Endodermal cell (in vitro differentiated cells): Measurements from ENCODE around the gene CTIF. TPM values are rescaled to one million over a fixed set of nuclear protein-coding genes. Genes with fewer than 3 reads are reported as not detected.

ENCODE experiments used
- DNase-seq: peaks from one replicate; pipeline ENCODE4 v3.0.0-alpha.2; 2017
- H3K27ac ChIP-seq: 2 replicates; pipeline ENCODE4 v1.5.1; 2013; ENCODE audit warnings: mild to moderate bottlenecking, low read depth, low read length, moderate library complexity
- H3K27me3 ChIP-seq: 2 replicates; pipeline ENCODE4 v1.6.1; 2013; ENCODE audit warnings: mild to moderate bottlenecking, low read length, moderate library complexity; ENCODE audit not compliant: insufficient read depth, control insufficient read depth, poor library complexity, severe bottlenecking
- H3K36me3 ChIP-seq: 2 replicates; pipeline ENCODE4 v1.7.0; 2013; ENCODE audit warnings: mild to moderate bottlenecking, low read length, moderate library complexity; ENCODE audit not compliant: control insufficient read depth, insufficient read depth
- H3K4me1 ChIP-seq: one replicate; pipeline ENCODE4 v1.7.0; 2013; ENCODE audit warnings: low read length; ENCODE audit not compliant: control insufficient read depth, insufficient read depth
- H3K4me3 ChIP-seq: 2 replicates; pipeline ENCODE4 v1.5.1; 2013; ENCODE audit warnings: mild to moderate bottlenecking, low read length, moderate library complexity
- H3K9ac ChIP-seq: 2 replicates; pipeline ENCODE4 v1.6.1; 2013; ENCODE audit warnings: mild to moderate bottlenecking, low read length, moderate library complexity; ENCODE audit not compliant: poor library complexity, severe bottlenecking; ENCODE audit errors: extremely low read depth
- H3K9me3 ChIP-seq: 2 replicates; pipeline ENCODE4 v1.6.1; 2013; ENCODE audit warnings: mild to moderate bottlenecking, low read length, moderate library complexity; ENCODE audit not compliant: control insufficient read depth
- H3K27ac Mint-ChIP-seq: 2 replicates; pipeline ENCODE4 v1.8.0; 2020; ENCODE audit warnings: mixed read lengths
- H3K27me3 Mint-ChIP-seq: 2 replicates; pipeline ENCODE4 v1.8.0; 2021; ENCODE audit warnings: mild to moderate bottlenecking, mixed read lengths; ENCODE audit not compliant: insufficient read depth
- H3K36me3 Mint-ChIP-seq: 2 replicates; pipeline ENCODE4 v1.8.0; 2020; ENCODE audit warnings: low read depth, mixed read lengths
- H3K4me1 Mint-ChIP-seq: 2 replicates; pipeline ENCODE4 v1.8.0; 2020; ENCODE audit warnings: mixed read lengths
- H3K4me3 Mint-ChIP-seq: 2 replicates; pipeline ENCODE4 v1.8.0; 2020; ENCODE audit warnings: mild to moderate bottlenecking, moderate library complexity, mixed read lengths
- H3K9me3 Mint-ChIP-seq: 2 replicates; pipeline ENCODE4 v1.8.0; 2020; ENCODE audit warnings: mild to moderate bottlenecking, mixed read lengths
- WGBS, 2 experiments: methylation state at CpG; one replicate each; pipeline versions ENCODE4 v1.1.5 to v1.1.7; 2013; ENCODE audit warnings: missing lambda C conversion rate in 2 of 2, mixed read lengths in 1 of 2; ENCODE audit not compliant: insufficient coverage in 1 of 2, insufficient read length in 1 of 2; 5-methylcytosine and 5-hydroxymethylcytosine counted together
- total RNA-seq, 2 donors: library from RNA; stranded (reverse); fragmentation: NEBNext Ultra II Directional in 1 of 2; extraction: Animal tissue kit (Norgen Biotek cat#: 25700) in 1 of 2; gene quantifications; 2 replicates in 1 of 2; 3 replicates in 1 of 2; pipeline ENCODE4 v1.2.1, GENCODE V29; 2021
- TF ChIP-seq, protein P1 (sequence below): fragments of 200-600 bp; sonication (generic); conservative IDR thresholded peaks from 2 replicates; pipeline ENCODE4 v1.5.0; 2021; ENCODE audit warnings: antibody characterized with exemption, mild to moderate bottlenecking

The CTIF gene
- total RNA-seq, 2 donors from 2014 or later, result 33.8 to 41.6 TPM

DNA sequence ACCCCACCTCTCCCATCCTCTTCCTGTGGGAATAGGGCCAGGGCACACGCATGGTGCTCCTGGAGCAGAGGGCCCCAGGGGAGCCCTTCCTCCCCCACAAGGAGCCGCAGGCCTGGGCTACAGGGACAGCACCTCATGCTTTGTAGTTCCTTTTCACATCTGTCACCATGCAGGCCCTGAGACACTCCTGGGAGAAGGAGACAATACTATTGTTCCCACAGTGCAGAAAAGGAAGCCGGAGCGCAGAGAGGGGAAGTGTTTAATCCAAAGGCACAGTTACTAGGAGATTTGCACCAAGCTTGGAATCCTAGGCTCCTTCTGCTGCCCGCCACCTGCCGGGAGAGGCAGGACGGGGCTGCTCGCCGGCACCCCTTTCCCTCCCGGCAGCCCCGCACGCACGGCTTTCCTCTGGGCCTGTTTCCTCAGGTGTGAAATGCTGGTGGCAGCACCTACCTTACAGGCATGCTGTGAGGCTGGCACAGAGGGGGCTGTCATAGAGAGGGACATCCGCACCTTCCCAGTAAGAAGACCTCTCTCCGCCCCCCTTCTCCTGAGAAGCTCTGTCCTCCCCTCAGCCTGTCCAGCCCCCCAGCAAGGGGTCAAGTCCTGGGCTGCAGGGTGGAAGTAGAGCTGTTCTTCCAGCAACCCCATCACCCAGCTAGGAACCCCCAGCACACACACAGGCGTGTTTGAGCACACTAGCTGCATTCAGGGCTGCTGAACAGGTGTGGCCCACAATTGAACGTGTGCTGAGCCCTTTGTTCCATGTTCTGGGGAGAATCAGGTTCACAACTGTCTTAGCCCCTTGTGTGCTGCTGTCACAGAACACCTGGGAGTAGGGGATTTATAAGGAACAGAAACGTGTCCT, 349.3 kb downstream of the CTIF start:
- no peak overlapping the region for H3K4me3 Mint-ChIP-seq
- no peak overlapping the region for H3K4me3 ChIP-seq
- H3K27ac ChIP-seq, result no peak overlapping the region
- DNase-seq, result peak; percentile 63
- no peaks in the 10 kb centered on the region for H3K27me3 ChIP-seq
- H3K36me3 ChIP-seq, result no peaks in the 10 kb centered on the region
- 91 to 95% methylated on average over 5 to 18 of the region's 18 CpGs for WGBS, 2 experiments
- no peaks in the 10 kb centered on the region for H3K36me3 Mint-ChIP-seq
- no peak overlapping the region for H3K9ac ChIP-seq
- peaks cover 9% of the 10 kb centered on the region for H3K4me1 Mint-ChIP-seq
- H3K27ac Mint-ChIP-seq, result no peak overlapping the region
- peaks cover 5% of the 10 kb centered on the region for H3K4me1 ChIP-seq
- TF ChIP-seq, protein P1, sequence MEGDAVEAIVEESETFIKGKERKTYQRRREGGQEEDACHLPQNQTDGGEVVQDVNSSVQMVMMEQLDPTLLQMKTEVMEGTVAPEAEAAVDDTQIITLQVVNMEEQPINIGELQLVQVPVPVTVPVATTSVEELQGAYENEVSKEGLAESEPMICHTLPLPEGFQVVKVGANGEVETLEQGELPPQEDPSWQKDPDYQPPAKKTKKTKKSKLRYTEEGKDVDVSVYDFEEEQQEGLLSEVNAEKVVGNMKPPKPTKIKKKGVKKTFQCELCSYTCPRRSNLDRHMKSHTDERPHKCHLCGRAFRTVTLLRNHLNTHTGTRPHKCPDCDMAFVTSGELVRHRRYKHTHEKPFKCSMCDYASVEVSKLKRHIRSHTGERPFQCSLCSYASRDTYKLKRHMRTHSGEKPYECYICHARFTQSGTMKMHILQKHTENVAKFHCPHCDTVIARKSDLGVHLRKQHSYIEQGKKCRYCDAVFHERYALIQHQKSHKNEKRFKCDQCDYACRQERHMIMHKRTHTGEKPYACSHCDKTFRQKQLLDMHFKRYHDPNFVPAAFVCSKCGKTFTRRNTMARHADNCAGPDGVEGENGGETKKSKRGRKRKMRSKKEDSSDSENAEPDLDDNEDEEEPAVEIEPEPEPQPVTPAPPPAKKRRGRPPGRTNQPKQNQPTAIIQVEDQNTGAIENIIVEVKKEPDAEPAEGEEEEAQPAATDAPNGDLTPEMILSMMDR, result peak; percentile 26
- H3K27me3 Mint-ChIP-seq, result peaks cover 8% of the 10 kb centered on the region
- H3K9me3 ChIP-seq, result no peaks in the 10 kb centered on the region
- no peaks in the 10 kb centered on the region for H3K9me3 Mint-ChIP-seq

DNA sequence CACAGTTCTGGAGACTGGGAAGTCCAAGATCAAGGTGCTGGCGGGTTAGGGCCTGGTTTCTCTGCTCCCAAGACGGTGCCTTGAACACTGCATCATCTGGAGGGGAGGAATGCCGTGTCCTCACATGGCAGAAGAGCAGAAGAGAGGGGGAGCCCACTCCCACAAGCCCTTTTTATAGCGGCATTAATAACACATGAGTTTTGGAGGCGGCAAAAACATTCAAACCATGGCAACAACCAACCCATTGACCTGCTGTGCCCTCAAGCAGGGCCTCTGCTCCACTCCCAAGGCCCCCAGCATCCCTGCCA, 349.9 kb downstream of the CTIF start:
- Histone ChIP-seq H3K36me3 (no peaks in the 10 kb centered on the region), H3K27ac (no peak overlapping the region), H3K4me1 (peaks cover 5% of the 10 kb centered on the region), H3K9me3 (no peaks in the 10 kb centered on the region), H3K9ac (no peak overlapping the region), H3K4me3 (no peak overlapping the region), H3K27me3 (no peaks in the 10 kb centered on the region)
- Mint-ChIP-seq H3K9me3 (no peaks in the 10 kb centered on the region), H3K27ac (no peak overlapping the region), H3K36me3 (no peaks in the 10 kb centered on the region), H3K4me1 (peaks cover 10% of the 10 kb centered on the region), H3K27me3 (peaks cover 8% of the 10 kb centered on the region), H3K4me3 (no peak overlapping the region)
- TF ChIP-seq, protein P1, result no peak
- DNase-seq, result no peak
- 85 to 91% methylated on average over 3 to 5 of the region's 5 CpGs for WGBS, 2 experiments

DNA sequence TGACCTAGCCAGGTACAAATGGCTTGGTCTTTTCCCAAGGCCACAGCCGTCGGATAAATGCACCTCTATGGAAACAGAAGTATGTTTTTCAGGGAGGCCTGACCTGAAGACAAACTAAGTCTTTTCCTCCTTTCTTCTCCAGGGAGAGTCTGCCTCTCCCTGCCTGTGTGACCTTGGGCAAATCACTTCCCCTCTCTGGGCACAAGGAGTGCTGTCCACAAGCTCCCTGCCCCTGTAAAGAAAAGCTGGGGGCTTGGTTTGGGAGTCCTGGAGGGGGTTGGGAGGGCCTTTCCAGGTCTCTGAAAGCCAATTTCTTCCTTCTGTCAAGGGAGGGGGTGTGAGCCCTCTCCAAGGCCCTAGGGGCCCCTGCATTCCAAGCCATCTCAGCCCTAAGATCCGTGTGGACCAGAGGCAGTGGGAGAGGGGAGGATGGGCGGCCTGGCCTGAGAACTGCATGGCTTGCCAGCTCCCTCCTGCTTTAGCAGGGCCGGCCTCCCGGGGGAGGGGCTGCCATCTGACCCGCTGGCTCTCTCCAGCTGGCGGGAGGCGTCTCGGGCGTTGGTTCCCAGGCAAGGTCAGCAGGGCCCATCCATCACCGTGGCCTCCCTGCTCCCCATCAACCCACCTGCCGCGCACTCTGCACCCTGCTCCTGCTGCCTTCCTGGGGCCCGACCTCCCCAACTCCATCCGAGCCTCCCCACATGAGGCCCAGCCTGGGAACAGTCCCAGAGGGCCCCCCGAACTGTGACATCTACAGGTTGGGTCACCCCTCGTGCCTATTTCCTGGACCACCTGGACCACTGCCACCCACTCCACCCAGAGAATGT, 350.5 kb downstream of the CTIF start:
- no peaks in the 10 kb centered on the region for H3K9me3 Mint-ChIP-seq
- H3K27ac Mint-ChIP-seq, result no peak overlapping the region
- H3K9me3 ChIP-seq, result no peaks in the 10 kb centered on the region
- H3K4me3 Mint-ChIP-seq, result no peak overlapping the region
- H3K27me3 ChIP-seq, result no peaks in the 10 kb centered on the region
- no peaks in the 10 kb centered on the region for H3K36me3 Mint-ChIP-seq
- 65 to 68% methylated on average over 7 to 18 of the region's 18 CpGs for whole genome bisulfite sequencing, 2 experiments
- peaks cover 8% of the 10 kb centered on the region for H3K27me3 Mint-ChIP-seq
- TF ChIP-seq, protein P1, result no peak
- H3K27ac ChIP-seq, result peak overlapping the region; percentile 63
- peaks cover 10% of the 10 kb centered on the region for H3K4me1 Mint-ChIP-seq
- peak; percentile 93 for DNase-seq
- H3K4me1 ChIP-seq, result peaks cover 5% of the 10 kb centered on the region
- no peak overlapping the region for H3K9ac ChIP-seq
- H3K36me3 ChIP-seq, result no peaks in the 10 kb centered on the region
- H3K4me3 ChIP-seq, result no peak overlapping the region
